Type B pancreatic cell (in vitro differentiated cells): ENCODE measurements around the gene FAM216B. TPM values are rescaled to one million over a fixed set of nuclear protein-coding genes. Genes with fewer than 3 reads are reported as not detected.

Source experiments
- DNase-seq: peaks from one replicate; pipeline ENCODE4 v3.0.0; 2021; ENCODE audit warnings: mixed read lengths; ENCODE audit not compliant: unreplicated experiment; ENCODE audit errors: extremely low spot score
- H3K27ac Mint-ChIP-seq: 2 replicates; pipeline ENCODE4 v1.8.0; 2021; ENCODE audit warnings: mild to moderate bottlenecking, mixed read lengths
- H3K27me3 Mint-ChIP-seq: 2 replicates; pipeline ENCODE4 v1.8.0; 2021; ENCODE audit warnings: mixed read lengths
- H3K36me3 Mint-ChIP-seq: 2 replicates; pipeline ENCODE4 v1.8.0; 2021; ENCODE audit warnings: mixed read lengths
- H3K4me1 Mint-ChIP-seq: one replicate; pipeline ENCODE4 v1.8.0; 2021; ENCODE audit warnings: mixed read lengths; ENCODE audit not compliant: unreplicated experiment
- H3K4me3 Mint-ChIP-seq: 2 replicates; pipeline ENCODE4 v1.8.0; 2021; ENCODE audit warnings: mild to moderate bottlenecking, mixed read lengths
- H3K9me3 Mint-ChIP-seq: 2 replicates; pipeline ENCODE4 v1.8.0; 2021; ENCODE audit warnings: mixed read lengths
- CTCF ChIP-seq: fragments of 200-600 bp; sonication (generic); conservative IDR thresholded peaks from 2 replicates; pipeline ENCODE4 v1.5.0; 2021; ENCODE audit warnings: antibody characterized with exemption, mild to moderate bottlenecking
- long read RNA-seq: library from polyadenylated mRNA; unstranded; transcript quantifications from one replicate; pipeline ENCODE4 v2.0.0, GENCODE V29; 2020
- total RNA-seq: library from RNA; stranded (reverse); gene quantifications from 2 replicates; pipeline ENCODE4 v1.2.1, GENCODE V29; 2021; ENCODE audit warnings: low replicate concordance

Gene FAM216B
- 0.07 TPM in 1 of 2 replicates, not detected in the other for total RNA-seq
- long read RNA-seq: 0 reads

GRCh38 chr13:42781352-42781751, at the start of gene FAM216B:
TSS of gene FAM216B (plus strand) at chr13:42781584. CDS start at chr13:42784068, 2,484 bp downstream.
- H3K9me3 Mint-ChIP-seq: no peaks in the 10 kb centered on the region
- no peak within 1 kb of the TSS for H3K27ac Mint-ChIP-seq
- no peaks in the 10 kb centered on the region for H3K27me3 Mint-ChIP-seq
- TF ChIP-seq CTCF: no peak
- no peak for DNase-seq
- H3K4me3 Mint-ChIP-seq: no peak within 1 kb of the TSS
- no peaks in the 10 kb centered on the region for H3K36me3 Mint-ChIP-seq
- no peaks in the 10 kb centered on the region for H3K4me1 Mint-ChIP-seq

- no peak for TF ChIP-seq CTCF
- Mint-ChIP-seq H3K27ac (no peak overlapping the region), H3K27me3 (no peaks in the 10 kb centered on the region)
Measured at GRCh38 chr13:42732073-42732472, 49.3 kb upstream of the FAM216B start.

GRCh38 chr13:42733046-42733445, 48.3 kb upstream of the FAM216B start:
- Mint-ChIP-seq H3K27ac (no peak overlapping the region), H3K27me3 (no peaks in the 10 kb centered on the region)

More at GRCh38 chr13:42732073-42732472, 49.3 kb upstream of the FAM216B start:
- H3K9me3 Mint-ChIP-seq: no peaks in the 10 kb centered on the region
- no peak overlapping the region for H3K4me3 Mint-ChIP-seq
- H3K4me1 Mint-ChIP-seq: no peaks in the 10 kb centered on the region
- no peaks in the 10 kb centered on the region for H3K36me3 Mint-ChIP-seq
- DNase-seq: no peak

GRCh38 chr13:42735010-42735409, 46.4 kb upstream of the FAM216B start:
- no peaks in the 10 kb centered on the region for H3K4me1 Mint-ChIP-seq
- H3K9me3 Mint-ChIP-seq: no peaks in the 10 kb centered on the region
- no peaks in the 10 kb centered on the region for H3K36me3 Mint-ChIP-seq
- H3K4me3 Mint-ChIP-seq: no peak overlapping the region
- no peaks in the 10 kb centered on the region for H3K27me3 Mint-ChIP-seq
- DNase-seq: no peak
- no peak for TF ChIP-seq CTCF
- H3K27ac Mint-ChIP-seq: no peak overlapping the region

More at GRCh38 chr13:42733046-42733445, 48.3 kb upstream of the FAM216B start:
- no peak for TF ChIP-seq CTCF
- H3K36me3 Mint-ChIP-seq: no peaks in the 10 kb centered on the region
- DNase-seq: no peak
- H3K4me3 Mint-ChIP-seq: no peak overlapping the region
- H3K9me3 Mint-ChIP-seq: no peaks in the 10 kb centered on the region
- H3K4me1 Mint-ChIP-seq: no peaks in the 10 kb centered on the region

GRCh38 chr13:42740753-42741152, 40.6 kb upstream of the FAM216B start:
- no peak overlapping the region for H3K27ac Mint-ChIP-seq
- no peaks in the 10 kb centered on the region for H3K36me3 Mint-ChIP-seq
- no peaks in the 10 kb centered on the region for H3K9me3 Mint-ChIP-seq
- no peak for TF ChIP-seq CTCF
- H3K4me1 Mint-ChIP-seq: peaks cover 4% of the 10 kb centered on the region
- no peak overlapping the region for H3K4me3 Mint-ChIP-seq
- no peak for DNase-seq
- H3K27me3 Mint-ChIP-seq: no peaks in the 10 kb centered on the region

GRCh38 chr13:42741914-42742313, 39.5 kb upstream of the FAM216B start:
- no peak for TF ChIP-seq CTCF
- no peak overlapping the region for H3K27ac Mint-ChIP-seq
- no peaks in the 10 kb centered on the region for H3K9me3 Mint-ChIP-seq
- H3K4me3 Mint-ChIP-seq: no peak overlapping the region
- peaks cover 4% of the 10 kb centered on the region for H3K4me1 Mint-ChIP-seq
- no peaks in the 10 kb centered on the region for H3K36me3 Mint-ChIP-seq
- no peak for DNase-seq
- H3K27me3 Mint-ChIP-seq: no peaks in the 10 kb centered on the region
